Measurements from ENCODE around the gene EFCAB7.

The EFCAB7 gene

GRCh38 chr1:63602629-63603028 is 79.3 kb downstream of the EFCAB7 start:
- Histone ChIP-seq H3K4me1 (ENCODE audit: control insufficient read depth, insufficient read depth, low read length) (no peaks in the 10 kb centered on the region), H3K9ac (ENCODE audit: low read length in 2 of 2) (no peak overlapping the region), H3K27me3 (ENCODE audit: control insufficient read depth in 1 of 2, insufficient read depth in 2 of 2, low read length in 2 of 2) (no peaks in the 10 kb centered on the region), H3K27ac (ENCODE audit: low read length) (no peak overlapping the region), H3K36me3 (ENCODE audit: control insufficient read depth in 2 of 2, insufficient read depth in 2 of 2, low read length in 2 of 2) (no peaks in the 10 kb centered on the region), H3K4me3 (ENCODE audit: low read length in 2 of 2) (no peak overlapping the region), H3K9me3 (ENCODE audit: control insufficient read depth in 2 of 2, low read length in 2 of 2) (no peaks in the 10 kb centered on the region)

GRCh38 chr1:63603810-63604209 is 80.5 kb downstream of the EFCAB7 start:
- no peaks in the 10 kb centered on the region for H3K9me3 ChIP-seq (ENCODE audit: control insufficient read depth in 2 of 2, low read length in 2 of 2)
- H3K27ac ChIP-seq (ENCODE audit: low read length): no peak overlapping the region

GRCh38 chr1:63607322-63607721 is 84.0 kb downstream of the EFCAB7 start:
- H3K9ac ChIP-seq (ENCODE audit: low read length in 2 of 2): no peak overlapping the region
- H3K4me1 ChIP-seq (ENCODE audit: control insufficient read depth, insufficient read depth, low read length): no peaks in the 10 kb centered on the region

More at GRCh38 chr1:63603810-63604209, 80.5 kb downstream of the EFCAB7 start:
- Histone ChIP-seq H3K27me3 (ENCODE audit: control insufficient read depth in 1 of 2, insufficient read depth in 2 of 2, low read length in 2 of 2) (no peaks in the 10 kb centered on the region), H3K9ac (ENCODE audit: low read length in 2 of 2) (no peak overlapping the region), H3K4me3 (ENCODE audit: low read length in 2 of 2) (no peak overlapping the region), H3K36me3 (ENCODE audit: control insufficient read depth in 2 of 2, insufficient read depth in 2 of 2, low read length in 2 of 2) (no peaks in the 10 kb centered on the region), H3K4me1 (ENCODE audit: control insufficient read depth, insufficient read depth, low read length) (no peaks in the 10 kb centered on the region)

GRCh38 chr1:63611231-63611630 is 87.9 kb downstream of the EFCAB7 start:
- no peaks in the 10 kb centered on the region for H3K36me3 ChIP-seq (ENCODE audit: control insufficient read depth in 2 of 2, insufficient read depth in 2 of 2, low read length in 2 of 2)
- no peaks in the 10 kb centered on the region for H3K27me3 ChIP-seq (ENCODE audit: control insufficient read depth in 1 of 2, insufficient read depth in 2 of 2, low read length in 2 of 2)
- no peak overlapping the region for H3K4me3 ChIP-seq (ENCODE audit: low read length in 2 of 2)
- no peak overlapping the region for H3K9ac ChIP-seq (ENCODE audit: low read length in 2 of 2)
- H3K27ac ChIP-seq (ENCODE audit: low read length): no peak overlapping the region
- H3K9me3 ChIP-seq (ENCODE audit: control insufficient read depth in 2 of 2, low read length in 2 of 2): no peaks in the 10 kb centered on the region
- no peaks in the 10 kb centered on the region for H3K4me1 ChIP-seq (ENCODE audit: control insufficient read depth, insufficient read depth, low read length)

More at GRCh38 chr1:63607322-63607721, 84.0 kb downstream of the EFCAB7 start:
- H3K27me3 ChIP-seq (ENCODE audit: control insufficient read depth in 1 of 2, insufficient read depth in 2 of 2, low read length in 2 of 2): no peaks in the 10 kb centered on the region
- H3K4me3 ChIP-seq (ENCODE audit: low read length in 2 of 2): no peak overlapping the region
- no peaks in the 10 kb centered on the region for H3K9me3 ChIP-seq (ENCODE audit: control insufficient read depth in 2 of 2, low read length in 2 of 2)
- no peaks in the 10 kb centered on the region for H3K36me3 ChIP-seq (ENCODE audit: control insufficient read depth in 2 of 2, insufficient read depth in 2 of 2, low read length in 2 of 2)
- no peak overlapping the region for H3K27ac ChIP-seq (ENCODE audit: low read length)

GRCh38 chr1:63612564-63612963 is 89.2 kb downstream of the EFCAB7 start:
- Histone ChIP-seq H3K4me1 (ENCODE audit: control insufficient read depth, insufficient read depth, low read length) (no peaks in the 10 kb centered on the region), H3K36me3 (ENCODE audit: control insufficient read depth in 2 of 2, insufficient read depth in 2 of 2, low read length in 2 of 2) (no peaks in the 10 kb centered on the region), H3K27me3 (ENCODE audit: control insufficient read depth in 1 of 2, insufficient read depth in 2 of 2, low read length in 2 of 2) (no peaks in the 10 kb centered on the region), H3K9me3 (ENCODE audit: control insufficient read depth in 2 of 2, low read length in 2 of 2) (no peaks in the 10 kb centered on the region), H3K4me3 (ENCODE audit: low read length in 2 of 2) (no peak overlapping the region), H3K9ac (ENCODE audit: low read length in 2 of 2) (no peak overlapping the region), H3K27ac (ENCODE audit: low read length) (no peak overlapping the region)

- Histone ChIP-seq H3K4me1 (ENCODE audit: control insufficient read depth, insufficient read depth, low read length) (no peaks in the 10 kb centered on the region), H3K9ac (ENCODE audit: low read length in 2 of 2) (no peak overlapping the region)
These were observed 89.6 kb downstream of the EFCAB7 start for GRCh38 chr1:63612971-63613370.

GRCh38 chr1:63615768-63616420 is 92.6 kb downstream of the EFCAB7 start:
- no peaks in the 10 kb centered on the region for H3K9me3 ChIP-seq (ENCODE audit: control insufficient read depth in 2 of 2, low read length in 2 of 2)
- no peak overlapping the region for H3K9ac ChIP-seq (ENCODE audit: low read length in 2 of 2)
- H3K36me3 ChIP-seq (ENCODE audit: control insufficient read depth in 2 of 2, insufficient read depth in 2 of 2, low read length in 2 of 2): no peaks in the 10 kb centered on the region
- no peaks in the 10 kb centered on the region for H3K4me1 ChIP-seq (ENCODE audit: control insufficient read depth, insufficient read depth, low read length)
- no peak overlapping the region for H3K4me3 ChIP-seq (ENCODE audit: low read length in 2 of 2)
- H3K27me3 ChIP-seq (ENCODE audit: control insufficient read depth in 1 of 2, insufficient read depth in 2 of 2, low read length in 2 of 2): no peaks in the 10 kb centered on the region
- H3K27ac ChIP-seq (ENCODE audit: low read length): no peak overlapping the region

More at GRCh38 chr1:63612971-63613370, 89.6 kb downstream of the EFCAB7 start:
- H3K27me3 ChIP-seq (ENCODE audit: control insufficient read depth in 1 of 2, insufficient read depth in 2 of 2, low read length in 2 of 2): no peaks in the 10 kb centered on the region
- no peak overlapping the region for H3K27ac ChIP-seq (ENCODE audit: low read length)
- H3K36me3 ChIP-seq (ENCODE audit: control insufficient read depth in 2 of 2, insufficient read depth in 2 of 2, low read length in 2 of 2): no peaks in the 10 kb centered on the region
- no peaks in the 10 kb centered on the region for H3K9me3 ChIP-seq (ENCODE audit: control insufficient read depth in 2 of 2, low read length in 2 of 2)
- no peak overlapping the region for H3K4me3 ChIP-seq (ENCODE audit: low read length in 2 of 2)

- Histone ChIP-seq H3K27ac (ENCODE audit: low read length) (no peak overlapping the region), H3K4me3 (ENCODE audit: low read length in 2 of 2) (no peak overlapping the region), H3K27me3 (ENCODE audit: control insufficient read depth in 1 of 2, insufficient read depth in 2 of 2, low read length in 2 of 2) (no peaks in the 10 kb centered on the region), H3K9me3 (ENCODE audit: control insufficient read depth in 2 of 2, low read length in 2 of 2) (no peaks in the 10 kb centered on the region), H3K9ac (ENCODE audit: low read length in 2 of 2) (no peak overlapping the region), H3K36me3 (ENCODE audit: control insufficient read depth in 2 of 2, insufficient read depth in 2 of 2, low read length in 2 of 2) (no peaks in the 10 kb centered on the region), H3K4me1 (ENCODE audit: control insufficient read depth, insufficient read depth, low read length) (no peaks in the 10 kb centered on the region)
These were observed 94.1 kb downstream of the EFCAB7 start for GRCh38 chr1:63617450-63617849.

- H3K9me3 ChIP-seq (ENCODE audit: control insufficient read depth in 2 of 2, low read length in 2 of 2): no peaks in the 10 kb centered on the region
- no peaks in the 10 kb centered on the region for H3K4me1 ChIP-seq (ENCODE audit: control insufficient read depth, insufficient read depth, low read length)
- H3K36me3 ChIP-seq (ENCODE audit: control insufficient read depth in 2 of 2, insufficient read depth in 2 of 2, low read length in 2 of 2): no peaks in the 10 kb centered on the region
- H3K4me3 ChIP-seq (ENCODE audit: low read length in 2 of 2): no peak overlapping the region
- no peak overlapping the region for H3K27ac ChIP-seq (ENCODE audit: low read length)
- no peak overlapping the region for H3K9ac ChIP-seq (ENCODE audit: low read length in 2 of 2)
- no peaks in the 10 kb centered on the region for H3K27me3 ChIP-seq (ENCODE audit: control insufficient read depth in 1 of 2, insufficient read depth in 2 of 2, low read length in 2 of 2)
These were observed 94.7 kb downstream of the EFCAB7 start for GRCh38 chr1:63618011-63618410.

- H3K4me3 ChIP-seq (ENCODE audit: low read length in 2 of 2): no peak overlapping the region
- H3K9me3 ChIP-seq (ENCODE audit: control insufficient read depth in 2 of 2, low read length in 2 of 2): no peaks in the 10 kb centered on the region
- no peak overlapping the region for H3K9ac ChIP-seq (ENCODE audit: low read length in 2 of 2)
- H3K36me3 ChIP-seq (ENCODE audit: control insufficient read depth in 2 of 2, insufficient read depth in 2 of 2, low read length in 2 of 2): no peaks in the 10 kb centered on the region
- H3K27me3 ChIP-seq (ENCODE audit: control insufficient read depth in 1 of 2, insufficient read depth in 2 of 2, low read length in 2 of 2): no peaks in the 10 kb centered on the region
- no peak overlapping the region for H3K27ac ChIP-seq (ENCODE audit: low read length)
- no peaks in the 10 kb centered on the region for H3K4me1 ChIP-seq (ENCODE audit: control insufficient read depth, insufficient read depth, low read length)
These were observed 96.2 kb downstream of the EFCAB7 start for GRCh38 chr1:63619558-63619957.

- H3K9me3 ChIP-seq (ENCODE audit: control insufficient read depth in 2 of 2, low read length in 2 of 2): no peaks in the 10 kb centered on the region
- H3K27me3 ChIP-seq (ENCODE audit: control insufficient read depth in 1 of 2, insufficient read depth in 2 of 2, low read length in 2 of 2): no peaks in the 10 kb centered on the region
- no peaks in the 10 kb centered on the region for H3K36me3 ChIP-seq (ENCODE audit: control insufficient read depth in 2 of 2, insufficient read depth in 2 of 2, low read length in 2 of 2)
- no peak overlapping the region for H3K9ac ChIP-seq (ENCODE audit: low read length in 2 of 2)
- H3K4me1 ChIP-seq (ENCODE audit: control insufficient read depth, insufficient read depth, low read length): no peaks in the 10 kb centered on the region
- H3K4me3 ChIP-seq (ENCODE audit: low read length in 2 of 2): no peak overlapping the region
- H3K27ac ChIP-seq (ENCODE audit: low read length): no peak overlapping the region
These were observed 97.3 kb downstream of the EFCAB7 start for GRCh38 chr1:63620671-63621070.
